HG02623 (cell line): Measurements from ENCODE around the gene ZNF705A.
"Not testable (repeated sequence)": the region's sequence is repeated elsewhere in the genome, so short reads cannot be mapped to it uniquely, and the experiment has no call there.

Experiments used
- ATAC-seq: cut with Tn5 transposase; IDR thresholded peaks from one replicate; pipeline ENCODE4 v1.9.1; 2021; ENCODE audit warnings: moderate library complexity; ENCODE audit not compliant: unreplicated experiment

ZNF705A gene

DNA sequence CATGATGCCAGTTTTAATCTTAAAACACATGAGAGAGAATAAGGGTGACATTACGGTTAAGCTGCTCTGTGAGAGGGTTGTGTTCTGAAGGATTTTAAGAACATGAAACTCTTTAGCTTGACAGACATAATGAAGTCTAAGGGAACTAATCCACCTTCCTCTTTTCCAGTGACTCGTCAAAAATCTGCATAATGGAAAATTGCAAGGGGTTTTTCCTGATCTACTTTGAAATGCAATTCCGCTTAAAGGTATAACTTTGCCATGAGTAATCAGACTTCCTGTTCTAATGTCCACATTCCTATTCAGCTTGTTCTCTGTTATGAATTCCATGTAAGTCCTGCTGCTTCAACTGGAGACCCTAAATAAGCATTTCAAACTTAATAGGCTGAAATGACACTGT, at the start of gene ZNF705A:
ZNF705A (plus strand) TSS at position 171 of the 400 bp plus-strand sequence. CDS start 15,611 bp downstream, outside the sequence.
- no peak for ATAC-seq

DNA sequence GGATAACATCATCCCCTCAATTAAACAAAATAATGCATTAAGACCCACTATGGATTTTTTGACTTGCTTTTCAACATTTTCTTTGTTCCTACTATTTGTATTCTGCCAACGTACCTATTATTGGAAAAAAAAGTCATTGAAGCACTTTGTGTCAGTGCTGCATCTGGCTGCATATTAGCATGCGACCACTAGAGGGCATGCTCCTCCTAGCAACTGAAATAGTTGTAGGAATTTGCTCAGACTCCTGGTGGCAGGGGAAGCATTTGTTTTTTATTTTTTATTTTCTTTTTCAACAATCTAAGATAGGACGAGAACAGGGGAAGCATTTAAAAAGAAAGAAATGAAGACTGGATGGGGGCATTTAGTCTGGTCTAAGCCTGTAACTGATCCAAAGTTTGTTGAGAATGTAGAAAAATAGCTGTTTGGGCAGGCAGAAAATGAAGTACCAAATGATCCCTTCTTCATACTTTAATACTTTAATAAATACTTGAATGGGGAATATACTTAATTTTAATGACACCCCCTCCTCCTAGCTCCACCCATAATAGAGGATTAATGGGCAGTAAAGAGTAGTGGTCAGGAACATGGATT, 47.9 kb upstream of the ZNF705A start:
- no peak for ATAC-seq

DNA sequence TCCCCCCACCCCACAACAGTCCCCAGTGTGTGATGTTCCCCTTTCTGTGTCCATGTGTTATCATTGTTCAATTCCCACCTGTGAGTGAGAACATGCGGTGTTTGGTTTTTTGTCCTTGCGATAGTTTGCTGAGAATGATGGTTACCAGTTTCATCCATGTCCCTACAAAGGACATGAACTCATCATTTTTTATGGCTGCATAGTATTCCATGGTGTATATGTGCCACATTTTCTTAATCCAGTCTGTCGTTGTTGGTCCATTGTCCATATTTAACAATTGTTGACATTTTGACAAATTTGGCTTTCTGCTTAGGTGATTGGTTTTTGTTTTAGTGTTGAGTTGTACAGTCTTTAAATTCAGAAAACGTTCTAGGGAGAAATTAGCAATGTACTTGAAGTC, 43.7 kb upstream of the ZNF705A start:
- ATAC-seq: not testable (repeated sequence)

DNA sequence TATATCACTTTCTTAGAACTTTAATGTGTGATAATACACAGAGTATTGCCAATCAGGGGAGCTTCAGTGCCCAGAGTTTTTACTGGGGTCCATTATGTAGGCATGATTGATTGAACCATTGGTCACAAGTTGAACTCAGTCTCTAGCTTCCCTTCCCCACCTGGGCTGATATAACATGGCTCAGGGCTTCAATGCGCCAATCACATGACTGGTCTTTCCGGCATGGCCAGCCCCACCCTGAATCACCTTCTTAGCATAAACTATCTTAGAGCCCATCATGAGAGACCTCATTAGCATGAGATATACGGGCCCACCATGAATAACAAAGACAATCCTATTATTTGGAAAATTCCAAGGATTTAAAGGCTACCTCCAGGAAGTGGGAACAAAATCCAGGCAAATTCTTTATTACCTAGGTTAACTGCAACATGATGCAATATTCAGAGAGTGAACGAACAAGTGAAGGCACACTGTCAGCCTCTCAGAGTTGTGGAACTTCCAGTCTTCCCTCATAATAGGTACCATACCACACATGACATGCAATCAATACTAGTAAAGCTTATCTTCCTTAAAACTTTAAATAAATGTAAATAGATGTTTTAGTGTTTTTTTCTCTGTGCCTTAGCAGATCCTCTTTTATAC, 36.6 kb upstream of the ZNF705A start:
- ATAC-seq: no peak

DNA sequence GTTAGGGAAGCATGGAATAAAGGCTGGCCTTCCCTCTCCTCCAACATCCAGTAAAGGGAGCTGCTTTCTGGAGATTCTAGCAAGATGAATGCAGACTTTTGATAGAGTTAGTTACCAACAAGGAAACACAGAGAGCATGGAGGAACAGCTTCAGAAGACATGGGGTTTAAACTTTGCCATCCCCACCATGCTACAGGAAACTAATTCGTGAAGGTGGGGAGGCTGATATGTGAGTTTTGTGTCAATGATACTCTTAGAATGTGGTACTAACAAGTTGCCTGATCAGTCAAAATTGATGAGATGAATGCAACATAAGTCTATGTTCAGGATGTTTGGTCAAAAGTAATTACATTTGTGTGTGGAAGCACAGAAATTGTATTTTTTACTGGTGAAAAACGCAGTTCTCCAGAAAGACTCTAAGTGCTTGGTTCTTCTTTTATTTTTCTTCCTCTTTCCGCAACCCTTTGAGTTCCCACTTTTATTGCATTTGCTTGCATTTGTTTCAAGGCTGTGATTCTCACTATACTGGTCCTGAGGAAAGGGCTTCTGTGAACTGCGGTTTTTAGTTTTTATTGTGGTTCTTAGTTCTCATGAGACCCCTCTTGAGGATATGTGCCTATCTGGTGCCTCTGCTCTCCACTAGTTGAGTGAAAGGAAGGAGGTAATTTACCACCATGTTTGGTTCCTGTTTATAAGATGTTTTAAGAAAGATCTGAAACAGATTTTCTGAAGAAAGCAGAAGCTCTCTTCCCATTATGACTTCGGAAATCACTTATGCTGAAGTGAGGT, 33.5 kb upstream of the ZNF705A start, which contains the start of gene CLEC4A:
CLEC4A (plus strand) TSS at position 494 of the 789 bp plus-strand sequence; CDS start at position 756, 262 bp downstream.
- no peak for ATAC-seq

DNA sequence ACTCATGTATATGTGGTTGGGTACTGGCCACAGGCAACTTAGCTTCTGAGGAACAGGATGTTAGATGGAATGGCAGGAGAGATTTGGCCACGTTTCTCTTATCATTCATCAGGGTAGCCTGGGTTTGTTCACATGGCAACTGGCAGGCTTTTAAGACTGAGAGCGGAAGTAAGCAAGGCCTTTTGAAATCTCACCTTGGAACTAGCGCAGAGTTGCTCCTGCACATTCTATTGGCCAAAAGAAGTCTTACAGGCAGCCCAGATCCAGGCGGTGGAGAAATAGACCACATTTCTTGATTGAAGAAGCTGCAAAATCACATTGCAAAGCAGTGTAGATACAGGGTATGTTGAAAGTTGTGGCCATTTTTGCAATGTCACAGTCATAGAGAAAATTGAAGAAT, 29.7 kb upstream of the ZNF705A start:
- ATAC-seq: no peak

DNA sequence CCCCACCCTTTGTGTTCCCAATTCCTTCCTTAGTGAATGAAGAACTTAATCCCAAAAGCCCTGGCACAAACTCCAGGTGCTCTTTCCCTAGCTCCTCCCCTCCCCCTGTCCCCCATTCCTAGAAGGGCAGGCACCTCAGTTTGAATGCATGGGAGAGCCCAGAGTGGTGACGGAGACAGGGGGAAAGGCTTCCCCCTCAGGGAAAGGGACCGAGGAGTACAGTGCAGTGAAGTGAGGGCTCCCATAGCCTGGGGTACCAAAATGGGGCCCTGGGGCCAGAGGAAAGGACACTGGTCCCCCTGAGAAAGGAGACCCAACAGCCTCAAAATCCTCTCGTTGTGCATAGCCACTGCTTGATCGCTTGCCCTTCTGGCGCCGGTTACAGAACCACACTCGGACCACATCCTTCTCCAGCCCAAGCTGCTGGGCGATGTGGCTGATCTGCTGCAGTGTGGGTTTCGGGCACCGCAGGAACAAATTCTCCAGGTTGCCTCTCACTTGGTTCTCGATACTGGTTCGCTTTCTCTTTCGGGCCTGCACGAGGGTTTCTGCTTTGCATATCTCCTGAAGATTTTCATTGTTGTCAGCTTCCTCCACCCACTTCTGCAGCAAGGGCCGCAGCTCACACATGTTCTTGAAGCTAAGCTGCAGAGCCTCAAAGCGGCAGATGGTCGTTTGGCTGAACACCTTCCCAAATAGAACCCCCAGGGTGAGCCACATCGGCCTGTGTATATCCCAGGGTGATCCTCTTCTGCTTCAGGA, 23.0 kb upstream of the ZNF705A start:
- ATAC-seq: not testable (repeated sequence)

DNA sequence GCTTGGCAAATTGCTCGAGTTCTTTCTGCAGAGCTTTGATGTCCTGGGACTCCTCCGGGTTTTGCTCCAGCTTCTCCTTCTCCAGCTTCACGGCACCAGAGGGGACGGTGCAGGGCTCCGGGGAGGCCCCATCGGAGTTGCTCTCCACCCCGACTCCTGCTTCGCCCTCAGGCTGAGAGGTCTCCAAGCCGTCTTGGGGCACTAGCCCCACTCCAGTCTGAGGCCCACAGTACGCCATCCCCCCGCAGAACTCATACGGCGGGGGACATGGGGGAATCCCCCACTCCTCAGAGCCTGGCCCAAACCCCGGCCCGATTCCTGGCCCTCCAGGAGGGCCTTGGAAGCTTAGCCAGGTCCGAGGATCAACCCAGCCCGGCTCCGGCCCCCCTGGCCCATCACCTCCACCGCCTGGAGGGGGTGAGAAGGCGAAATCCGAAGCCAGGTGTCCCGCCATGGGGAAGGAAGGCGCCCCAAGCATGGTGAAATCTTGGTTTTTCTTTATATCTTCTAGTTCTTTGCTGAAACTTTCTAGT, 22.4 kb upstream of the ZNF705A start:
- ATAC-seq: not testable (repeated sequence)

DNA sequence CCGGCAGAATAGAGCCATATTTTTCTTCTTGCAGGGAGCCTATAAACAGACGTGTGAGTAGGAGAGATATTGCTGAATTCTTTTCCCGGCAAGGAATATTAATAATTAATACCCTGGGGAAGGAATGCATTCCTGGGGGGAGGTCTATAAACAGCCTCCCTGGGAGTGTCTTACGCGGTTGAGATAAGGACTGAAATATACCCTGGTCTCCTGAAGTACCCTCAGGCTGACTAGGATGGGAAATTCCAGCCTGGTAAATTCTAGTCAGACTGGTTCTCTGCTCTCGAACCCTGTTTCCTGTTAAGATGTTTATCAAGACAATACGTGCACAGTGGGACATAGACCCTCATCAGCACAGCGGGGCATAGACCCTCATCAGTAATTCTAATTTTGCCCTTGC, 15.2 kb upstream of the ZNF705A start:
- ATAC-seq: not testable (repeated sequence)

DNA sequence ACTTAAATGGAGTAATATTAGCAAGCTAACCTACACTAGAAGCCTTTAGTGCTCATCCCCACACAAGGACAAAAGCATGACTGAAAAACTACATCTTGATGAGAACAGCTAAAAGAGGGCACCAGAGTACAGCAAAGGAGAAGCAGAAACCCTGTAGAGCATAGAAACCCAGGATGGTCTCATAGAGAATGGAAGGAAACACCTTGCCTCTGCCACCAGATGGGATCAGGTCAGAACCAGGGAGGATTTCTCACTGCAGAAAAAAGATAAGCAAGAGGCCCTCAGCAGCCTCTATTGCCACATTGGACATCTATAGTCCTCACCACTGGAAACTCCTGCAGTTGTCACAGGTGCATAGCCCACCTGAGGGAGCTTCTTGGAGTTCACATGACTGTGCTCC, 13.6 kb upstream of the ZNF705A start:
- ATAC-seq: no peak

DNA sequence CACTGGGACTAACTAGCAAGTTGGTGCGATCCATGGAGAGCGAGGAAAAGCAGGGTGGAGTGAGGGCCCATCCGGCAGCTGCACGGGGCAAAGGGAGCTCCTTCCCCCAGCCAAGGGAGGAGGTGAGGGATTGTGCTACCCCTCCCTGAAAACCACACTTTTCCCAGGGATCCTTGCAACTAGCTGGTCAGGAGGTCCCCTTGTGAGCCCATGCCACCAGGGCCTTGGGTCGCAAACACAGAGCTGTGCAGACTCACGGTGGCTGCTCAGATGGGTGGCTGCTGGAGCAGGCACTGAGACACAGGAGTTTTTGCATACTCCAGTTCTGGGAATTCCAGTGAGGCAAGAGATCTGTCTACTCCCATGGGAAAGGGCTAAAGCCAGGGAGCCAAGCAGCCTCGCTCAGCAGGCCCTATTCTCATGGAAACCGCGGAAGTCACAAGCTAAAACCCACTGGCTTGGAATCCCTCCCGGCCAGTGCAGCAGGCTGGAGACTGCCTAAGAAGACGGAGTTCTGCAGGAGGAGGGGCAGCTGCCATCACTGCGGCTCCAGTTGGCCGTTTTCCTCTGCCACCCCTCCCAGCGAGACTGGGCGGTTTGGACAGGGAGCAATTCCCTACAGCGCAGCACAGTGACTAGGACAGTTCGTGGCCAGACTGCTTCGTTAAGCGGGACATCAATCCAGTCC, 10.9 kb upstream of the ZNF705A start:
- ATAC-seq: no peak

DNA sequence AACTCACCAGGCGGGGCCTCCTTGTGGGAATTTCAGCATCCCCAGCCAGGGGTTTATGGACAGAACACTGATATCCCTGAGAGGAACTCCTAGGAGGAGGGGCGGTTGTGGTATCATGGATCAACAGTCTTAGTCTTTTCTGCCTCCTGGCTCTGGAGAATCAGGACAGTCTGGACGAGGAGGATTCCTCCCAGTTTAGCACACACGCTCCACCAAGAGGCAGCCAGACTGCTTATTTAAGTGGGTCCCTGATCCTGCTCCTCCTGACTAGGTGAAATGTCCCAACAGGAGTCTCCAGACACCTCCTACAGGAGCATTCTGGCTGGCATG, 10.4 kb upstream of the ZNF705A start:
- ATAC-seq: no peak

DNA sequence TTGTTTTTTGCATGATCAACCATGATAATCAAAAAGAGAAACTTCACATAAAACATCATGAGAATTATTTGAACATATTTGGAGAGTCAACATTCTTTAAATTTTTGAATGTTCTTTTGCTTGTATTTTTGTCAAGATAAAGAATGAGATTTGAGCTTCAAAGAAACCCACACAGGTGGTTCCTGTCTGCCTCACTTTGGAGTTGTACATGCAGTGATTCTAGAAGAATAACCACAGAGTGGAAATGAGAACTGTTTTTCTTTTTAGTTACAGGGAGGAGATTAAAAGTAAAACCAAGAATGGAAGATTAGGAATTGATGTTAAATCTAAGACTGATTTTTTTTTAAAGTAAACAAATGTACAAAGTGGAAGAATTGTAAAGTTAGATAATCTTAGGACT, 2.3 kb upstream of the ZNF705A start:
- no peak for ATAC-seq

DNA sequence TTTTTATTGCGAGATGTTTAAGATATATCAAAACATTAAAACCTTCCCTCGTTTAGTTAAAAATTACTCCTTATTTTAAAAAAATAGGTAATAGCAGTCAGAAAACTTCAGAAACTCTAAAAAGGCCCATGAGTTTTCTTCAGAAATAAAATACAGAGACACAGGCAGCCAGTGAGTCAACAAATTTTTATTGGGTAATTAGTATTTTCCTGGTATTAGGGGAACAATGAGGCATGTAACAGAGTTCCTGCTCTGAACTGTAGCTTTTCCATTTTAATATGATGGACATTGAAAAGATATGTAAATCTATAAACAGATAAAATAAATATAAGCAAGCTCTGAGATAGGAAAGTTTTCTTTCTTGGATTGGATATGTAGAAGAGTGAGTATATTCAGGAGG, 399 bp upstream of the ZNF705A start:
- no peak for ATAC-seq

DNA sequence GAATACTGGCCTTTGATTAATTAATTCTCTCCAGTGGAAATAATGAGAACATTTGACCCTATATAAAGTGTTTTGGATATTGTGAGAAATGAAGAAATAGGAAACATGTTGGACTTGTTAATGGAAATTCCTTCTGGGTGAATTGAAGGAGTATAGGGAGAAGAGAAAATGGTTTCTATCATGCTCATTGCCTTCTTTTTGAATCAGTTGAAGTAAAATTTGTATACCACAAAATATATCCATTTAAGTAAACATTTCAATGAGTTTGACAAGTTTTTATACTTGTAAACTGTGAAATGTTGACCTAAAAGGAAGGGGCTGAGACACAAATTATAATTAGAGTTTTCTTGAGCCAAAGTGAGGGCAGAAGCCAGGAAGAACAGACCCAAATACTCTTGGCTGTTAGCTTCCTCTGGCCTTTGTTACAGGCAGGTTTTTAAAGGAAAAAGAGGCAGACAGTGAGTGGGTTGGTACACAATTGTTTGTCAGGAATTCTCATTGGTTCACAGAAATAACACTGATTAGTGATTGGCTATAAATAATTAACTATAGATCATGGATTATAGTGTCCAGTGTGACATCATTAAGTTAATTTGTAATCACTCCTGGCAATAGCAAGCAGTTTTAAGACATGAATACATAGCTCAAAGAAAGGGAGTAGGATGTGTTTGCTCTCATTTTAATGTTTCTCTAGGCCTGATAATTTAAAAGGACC, 826 bp downstream of the ZNF705A start:
- no peak for ATAC-seq

DNA sequence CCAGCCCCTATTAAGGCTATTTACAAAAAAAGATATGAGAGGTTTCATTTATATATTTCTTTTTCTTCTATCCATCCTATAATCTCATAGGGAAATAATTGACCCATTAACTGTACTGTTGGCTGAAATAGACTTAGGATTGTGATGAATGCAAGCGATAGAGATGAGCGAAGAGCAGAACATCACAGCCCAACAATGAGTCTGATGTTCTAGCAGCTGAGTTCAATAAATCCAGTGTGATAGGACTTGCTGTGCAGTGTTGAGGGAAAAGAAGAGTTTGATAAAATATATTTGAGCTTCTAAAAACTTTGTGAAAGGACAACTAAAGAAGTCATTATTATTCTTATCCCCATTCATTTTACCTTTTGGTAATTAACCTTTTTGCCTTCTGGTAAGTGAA, 16.1 kb downstream of the ZNF705A start:
- not testable (repeated sequence) for ATAC-seq

DNA sequence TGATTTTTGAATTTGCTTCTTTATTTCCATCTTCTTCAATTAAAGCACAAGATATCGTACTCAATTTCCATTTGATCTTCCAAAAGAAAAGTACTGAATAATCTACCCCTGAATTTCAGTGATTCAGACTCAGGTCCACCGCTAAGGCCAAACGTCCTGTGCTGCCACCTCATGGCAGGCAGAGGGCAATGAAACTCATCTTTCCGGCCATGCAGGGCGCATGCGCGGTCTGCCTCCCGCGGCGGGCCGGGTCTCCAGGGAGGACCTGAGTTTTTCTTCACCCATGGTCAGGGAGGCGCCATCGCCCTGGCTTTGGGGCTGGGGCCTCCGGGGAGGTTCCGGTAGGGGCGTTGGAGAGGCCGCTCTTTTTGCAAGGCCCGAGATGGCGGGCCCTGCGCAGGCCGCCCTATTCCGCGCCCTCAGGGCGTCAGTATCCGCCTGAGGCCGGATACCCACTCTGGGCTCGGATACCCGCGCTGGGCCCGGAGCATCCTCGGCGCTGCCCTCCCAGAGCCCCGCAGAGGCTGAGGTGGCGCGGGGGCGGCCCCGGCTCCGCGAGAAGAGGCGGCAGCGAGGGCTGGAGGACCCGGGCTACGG, 23.3 kb downstream of the ZNF705A start:
- ATAC-seq: not testable (repeated sequence)

DNA sequence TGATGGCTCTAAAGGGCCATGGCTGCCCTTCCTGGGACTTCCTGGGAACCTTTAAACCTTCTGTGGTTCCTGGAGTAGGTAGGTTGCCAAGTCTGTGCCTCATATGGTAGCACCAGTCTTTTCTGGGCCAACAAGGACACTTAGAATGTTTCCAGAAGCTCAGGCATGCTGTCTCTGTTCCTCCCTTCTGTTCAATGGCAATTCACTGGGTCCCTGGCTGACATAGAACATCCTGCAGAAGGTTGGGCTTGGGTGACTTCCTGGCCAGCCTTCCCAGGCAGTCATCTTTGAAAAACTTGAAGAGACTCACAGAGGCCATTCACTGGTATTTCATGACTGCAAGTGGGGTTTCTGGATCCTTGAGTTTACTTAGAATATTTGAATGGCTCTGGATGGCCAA, 24.5 kb downstream of the ZNF705A start:
- not testable (repeated sequence) for ATAC-seq

DNA sequence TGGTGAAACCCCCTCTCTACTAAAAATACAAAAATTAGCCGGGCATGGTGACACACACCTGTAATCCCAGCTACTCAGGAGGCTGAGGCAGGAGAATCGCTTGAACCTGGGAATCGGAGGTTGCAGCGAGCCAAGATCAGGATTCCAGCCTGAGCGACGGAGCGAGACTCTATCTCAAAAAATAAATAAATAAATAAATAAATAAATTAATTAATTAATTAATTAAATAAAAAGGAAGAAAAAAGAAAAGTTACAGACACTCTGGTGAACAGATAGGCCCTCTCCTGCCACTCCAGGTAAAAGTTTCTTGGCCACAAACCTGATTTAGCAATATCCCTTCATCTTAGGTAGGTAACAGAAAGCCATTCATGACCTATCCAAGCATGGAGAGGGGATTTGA, 26.1 kb downstream of the ZNF705A start:
- ATAC-seq: not testable (repeated sequence)
